H1 (cell line): ENCODE measurements around the gene KBTBD13. TPM values are rescaled to one million over a fixed set of nuclear protein-coding genes. Genes with fewer than 3 reads are reported as not detected.
A peak's percentile ranks its signal among the peaks of the same experiment; 100 is the strongest.

ENCODE experiments used
- CTCF ChIA-PET: fragments of 300-600 bp; sonication (Branson Sonifier 250); formaldehyde crosslinking; loops from one replicate; lab custom pipeline; 2021; ENCODE audit not compliant: partially characterized antibody; lab: Charles Lee
- POLR2A ChIA-PET: fragments of 300-600 bp; sonication (Branson Sonifier 250); formaldehyde crosslinking; loops from one replicate; lab custom pipeline; 2021; ENCODE audit warnings: inconsistent platforms; ENCODE audit not compliant: partially characterized antibody; lab: Charles Lee
- DNase-seq, 2 experiments: peaks; one replicate each; pipeline versions ENCODE4 v3.0.0 to v3.0.0-alpha.2; 2010 to 2022; ENCODE audit warnings: low spot score in 2 of 2, low read depth in 1 of 2, mixed read lengths in 1 of 2
- FAIRE-seq: peaks from 2 replicates; lab custom pipeline; 2011; peaks lifted over from hg19 to GRCh38; lab: Jason Lieb, UNC
- H2AFZ ChIP-seq: 2 replicates; pipeline ENCODE4 v1.8.1; 2012; ENCODE audit warnings: low read length, inconsistent platforms
- H2AK5ac ChIP-seq: 2 replicates; pipeline ENCODE4 v1.6.1; 2013; ENCODE audit warnings: low read depth, low read length
- H2BK120ac ChIP-seq: replicated peaks from 2 replicates; pipeline ENCODE3; 2013; ENCODE audit warnings: low read depth, low read length, inconsistent platforms
- H2BK12ac ChIP-seq: 2 replicates; pipeline ENCODE4 v1.6.1; 2013; ENCODE audit warnings: low read depth, low read length
- H2BK15ac ChIP-seq: 2 replicates; pipeline ENCODE4 v1.6.1; 2013; ENCODE audit warnings: low read length
- H2BK20ac ChIP-seq: 2 replicates; pipeline ENCODE4 v1.6.1; 2013; ENCODE audit warnings: low read length
- H2BK5ac ChIP-seq: 2 replicates; pipeline ENCODE4 v1.6.1; 2013; ENCODE audit warnings: low read depth, low read length
- H3K14ac ChIP-seq: 2 replicates; pipeline ENCODE4 v1.6.1; 2013; ENCODE audit warnings: inconsistent platforms; ENCODE audit not compliant: insufficient read length
- H3K18ac ChIP-seq: 2 replicates; pipeline ENCODE4 v1.6.1; 2013; ENCODE audit warnings: low read length; ENCODE audit errors: extremely low read depth
- H3K23ac ChIP-seq: 2 replicates; pipeline ENCODE4 v1.6.1; 2013; ENCODE audit warnings: inconsistent platforms; ENCODE audit not compliant: insufficient read length
- H3K23me2 ChIP-seq: 2 replicates; pipeline ENCODE4 v1.6.1; 2013; ENCODE audit warnings: low read depth, low read length
- H3K27ac ChIP-seq: 2 replicates; pipeline ENCODE4 v1.6.1; 2011; ENCODE audit warnings: low read depth, low read length, inconsistent platforms
- H3K27me3 ChIP-seq, 4 experiments: replicated peaks in 1 of 4; 1 replicate in 1 of 4; 2 replicates in 3 of 4; pipeline versions ENCODE4 v1.6.1 to v1.8.1; 2011 to 2013; ENCODE audit warnings: low read length in 3 of 4, mild to moderate bottlenecking in 3 of 4, inconsistent platforms in 2 of 4, mixed read lengths in 2 of 4, moderate library complexity in 1 of 4; ENCODE audit not compliant: control insufficient read depth in 3 of 4, insufficient read depth in 3 of 4; ENCODE audit errors: extremely low read depth in 1 of 4
- H3K36me3 ChIP-seq, 4 experiments: 2 replicates each; pipeline versions ENCODE4 v1.6.1 to v1.8.1; 2011 to 2013; ENCODE audit warnings: mild to moderate bottlenecking in 4 of 4, low read length in 3 of 4, moderate library complexity in 2 of 4, control low read depth in 1 of 4, inconsistent platforms in 1 of 4; ENCODE audit not compliant: insufficient read depth in 4 of 4, control insufficient read depth in 2 of 4
- H3K4ac ChIP-seq: replicated peaks from 2 replicates; pipeline ENCODE3; 2013; ENCODE audit warnings: low read length, low read depth, mixed read lengths, inconsistent platforms; ENCODE audit not compliant: insufficient read length
- H3K4me1 ChIP-seq, 4 experiments: replicated peaks in 1 of 4; 1 replicate in 1 of 4; 2 replicates in 3 of 4; pipeline versions ENCODE4 v1.6.1 to v1.8.1; 2011 to 2013; ENCODE audit warnings: low read length in 3 of 4, inconsistent platforms in 2 of 4, mixed read lengths in 1 of 4; ENCODE audit not compliant: insufficient read depth in 4 of 4, control insufficient read depth in 3 of 4
- H3K4me2 ChIP-seq, 2 experiments: 2 replicates each; pipeline versions ENCODE4 v1.6.1 to v1.8.1; 2011 to 2013; ENCODE audit warnings: low read depth in 2 of 2, low read length in 2 of 2, control low read depth in 1 of 2, inconsistent platforms in 1 of 2, mild to moderate bottlenecking in 1 of 2; ENCODE audit not compliant: insufficient read depth in 1 of 2
- H3K4me3 ChIP-seq, 4 experiments: fragments of 200-600, 300-600 bp in 1 of 4; sonication (generic), shearing (Covaris generic), sonication (Bioruptor Twin) in 1 of 4; 2 replicates each; pipeline versions ENCODE4 v1.5.1 to v1.8.1; 2011 to 2016; ENCODE audit warnings: low read length in 4 of 4, low read depth in 3 of 4, control low read depth in 2 of 4, inconsistent platforms in 2 of 4, mild to moderate bottlenecking in 2 of 4, mixed read lengths in 1 of 4, moderate library complexity in 1 of 4; ENCODE audit not compliant: insufficient read depth in 2 of 4; ENCODE audit errors: extremely low read depth in 1 of 4
- H3K56ac ChIP-seq: replicated peaks from 2 replicates; pipeline ENCODE3; 2013; ENCODE audit warnings: low read depth, mild to moderate bottlenecking, mixed read lengths, low read length, inconsistent platforms; ENCODE audit not compliant: insufficient read length
- H3K79me1 ChIP-seq: 2 replicates; pipeline ENCODE4 v1.6.1; 2013; ENCODE audit warnings: low read depth, low read length, control low read depth
- H3K79me2 ChIP-seq, 2 experiments: 2 replicates each; pipeline versions ENCODE4 v1.6.1 to v1.8.1; 2012 to 2013; ENCODE audit warnings: low read length in 2 of 2, mild to moderate bottlenecking in 2 of 2, inconsistent platforms in 1 of 2; ENCODE audit not compliant: insufficient read depth in 2 of 2, control insufficient read depth in 1 of 2
- H3K9ac ChIP-seq, 4 experiments: replicated peaks in 1 of 4; 1 replicate in 1 of 4; 2 replicates in 3 of 4; pipeline versions ENCODE4 v1.6.1 to v1.8.1; 2011 to 2013; ENCODE audit warnings: low read depth in 3 of 4, low read length in 3 of 4, control low read depth in 2 of 4, mild to moderate bottlenecking in 2 of 4, moderate library complexity in 2 of 4, inconsistent platforms in 1 of 4; ENCODE audit errors: extremely low read depth in 1 of 4
- H3K9me3 ChIP-seq, 2 experiments: 2 replicates each; pipeline versions ENCODE4 v1.6.1 to v1.8.1; 2012 to 2013; ENCODE audit warnings: mild to moderate bottlenecking in 2 of 2, moderate library complexity in 2 of 2, control low read depth in 1 of 2, inconsistent platforms in 1 of 2, low read depth in 1 of 2, low read length in 1 of 2, mixed read lengths in 1 of 2; ENCODE audit not compliant: insufficient read depth in 2 of 2
- H4K20me1 ChIP-seq, 2 experiments: replicated peaks in 1 of 2; 2 replicates each; pipeline versions ENCODE3 to v1.8.1; 2011 to 2013; ENCODE audit warnings: inconsistent platforms in 2 of 2, low read length in 2 of 2, mild to moderate bottlenecking in 1 of 2; ENCODE audit not compliant: insufficient read depth in 2 of 2, control insufficient read depth in 1 of 2
- H4K5ac ChIP-seq: 2 replicates; pipeline ENCODE4 v1.6.1; 2013; ENCODE audit warnings: low read length, low read depth, mixed read lengths, inconsistent platforms; ENCODE audit not compliant: insufficient read length
- H4K8ac ChIP-seq: 2 replicates; pipeline ENCODE4 v1.8.0; 2013; ENCODE audit warnings: mild to moderate bottlenecking, moderate library complexity, low read length, inconsistent platforms; ENCODE audit not compliant: insufficient read depth; ENCODE audit errors: extremely low read depth
- H4K91ac ChIP-seq: replicated peaks from 2 replicates; pipeline ENCODE3; 2013; ENCODE audit warnings: low read length, mixed read lengths, inconsistent platforms; ENCODE audit not compliant: insufficient read length
- BRCA1 ChIP-seq: IDR thresholded peaks from 2 replicates; pipeline ENCODE4 v1.6.1; 2012; ENCODE audit warnings: low read depth, low read length, improper control_type of control experiment
- CEBPB ChIP-seq: IDR thresholded peaks from 2 replicates; pipeline ENCODE4 v1.6.1; 2012; ENCODE audit warnings: low read depth, low read length
- CHD1 ChIP-seq: IDR thresholded peaks from 2 replicates; pipeline ENCODE4 v1.6.1; 2012; ENCODE audit warnings: low read depth, low read length, improper control_type of control experiment
- EZH2 ChIP-seq: fragments of 200-600 bp; sonication (generic); IDR thresholded peaks from 2 replicates; pipeline ENCODE4 v1.7.1; 2012; ENCODE audit warnings: low read depth, mild to moderate bottlenecking, moderate library complexity, low read length, inconsistent platforms; ENCODE audit not compliant: severe bottlenecking
- FOSL1 ChIP-seq: IDR thresholded peaks from 2 replicates; pipeline ENCODE4 v1.6.1; 2011; ENCODE audit warnings: mild to moderate bottlenecking, low read depth, low read length, moderate library complexity; ENCODE audit not compliant: insufficient read depth
- JUND ChIP-seq: IDR thresholded peaks from 2 replicates; pipeline ENCODE4 v1.6.1; 2011; ENCODE audit warnings: mild to moderate bottlenecking, improper control_type of control experiment, low read length
- KDM4A ChIP-seq: IDR thresholded peaks from one replicate; pipeline ENCODE4 v1.7.1; 2012; ENCODE audit warnings: low read depth, mild to moderate bottlenecking, moderate library complexity, low read length, inconsistent platforms; ENCODE audit not compliant: severe bottlenecking
- POLR2AphosphoS5 ChIP-seq: IDR thresholded peaks from 2 replicates; pipeline ENCODE4 v1.6.1; 2011; ENCODE audit warnings: low read depth, low read length
- RBBP5 ChIP-seq: IDR thresholded peaks from 2 replicates; pipeline ENCODE4 v1.7.1; 2012; ENCODE audit warnings: low read depth, mild to moderate bottlenecking, inconsistent platforms, low read length, moderate library complexity, borderline replicate concordance
- TAF1 ChIP-seq: IDR thresholded peaks from 2 replicates; pipeline ENCODE4 v1.6.1; 2011; ENCODE audit warnings: mild to moderate bottlenecking, low read depth, low read length
- YY1 ChIP-seq: IDR thresholded peaks from 2 replicates; pipeline ENCODE4 v1.6.1; 2011; ENCODE audit warnings: low read depth, mild to moderate bottlenecking, low read length
- WGBS, 2 experiments: shearing (Covaris generic) in 1 of 2; methylation state at CpG; one replicate each; pipeline versions ENCODE4 v1.1.6 to v1.1.7; 2013 to 2015; ENCODE audit warnings: low lambda C conversion rate in 2 of 2, mixed read lengths in 2 of 2, inconsistent platforms in 1 of 2, low coverage in 1 of 2, missing lambda C conversion rate in 1 of 2; ENCODE audit not compliant: insufficient replicate concordance in 2 of 2, insufficient coverage in 1 of 2, insufficient read length in 1 of 2; ENCODE audit errors: extremely low coverage in 1 of 2, missing lambda C conversion rate in 1 of 2; 5-methylcytosine and 5-hydroxymethylcytosine counted together
- polyA plus RNA-seq, 7 experiments: library from polyadenylated mRNA; depleted of rRNA in 3 of 7; stranded (reverse) in 5 of 7; unstranded in 2 of 7; fragments of >200 nt in 5 of 7; fragments of 200-250 nt in 2 of 7; gene quantifications; 1 replicate in 5 of 7; 2 replicates in 1 of 7; 4 replicates in 1 of 7; pipeline versions ENCODE4 v1.2.1 to v1.2.3, GENCODE V29; 2011 to 2013; ENCODE audit warnings: missing spikeins in 2 of 7, mixed read lengths in 2 of 7
- total RNA-seq: library from RNA; stranded (reverse); fragmentation: NEBNext Ultra II Directional; extraction: Animal tissue kit (Norgen Biotek cat#: 25700); gene quantifications from 2 replicates; pipeline ENCODE4 v1.2.1, GENCODE V29; 2021

KBTBD13 gene
- total and polyA plus RNA-seq, 2 of the 8 experiments (the other 6 are each of a cell fraction or from before 2014, with no cell fraction given), result not detected

GRCh38 chr15:65067645-65068402, 8.7 kb upstream of the KBTBD13 start, which contains the start of gene RASL12:
Gene RASL12 (minus strand): TSS chr15:65067991. CDS start chr15:65067835, 156 bp downstream.
- CTCF ChIA-PET, result interaction anchor here (0.9 to 33.2 kb wide), 10 partner anchors 6 to 1835 kb away, joined by 3 to 1213 read pairs (median 8); partner anchors contain the start of genes KBTBD13, RASL12 and SLC51B
- no peaks in the 10 kb centered on the region for H3K36me3 ChIP-seq
- H3K9ac ChIP-seq, result peak within 1 kb of the TSS in 3 of 4 experiments; percentile 29 to 58 (median 40); a peak in 4 of 7 replicates
- H2BK5ac ChIP-seq, result peak within 1 kb of the TSS; percentile 75; the same call in 1 of the 2 replicates
- H3K27ac ChIP-seq, result no peak within 1 kb of the TSS
- no peak within 1 kb of the TSS; the same call in 1 of the 2 replicates for H2AK5ac ChIP-seq
- POLR2A ChIA-PET, result interaction anchor here (0.7 to 8.0 kb wide), 9 partner anchors 9 to 237 kb away, joined by 3 to 93 read pairs (median 4); partner anchors contain the start of genes KBTBD13 and RNU5B-1
- peak within 1 kb of the TSS; percentile 92; the same call in 1 of the 2 replicates for H2BK12ac ChIP-seq
- H3K79me2 ChIP-seq, result no peaks in the 10 kb centered on the region; a peak in 1 of 4 replicates
- peak within 1 kb of the TSS; percentile 61; the same call in 1 of the 2 replicates for H2BK20ac ChIP-seq
- peaks cover 6% of the 10 kb centered on the region; the same call in 1 of the 2 replicates for H3K23me2 ChIP-seq
- H3K14ac ChIP-seq, result no peak within 1 kb of the TSS
- 1% methylated on average over 6 of the region's 66 CpGs; no CpG with 5 or more reads in 1 of the 2 experiments for WGBS, 2 experiments
- H3K4me3 ChIP-seq, result peak within 1 kb of the TSS; percentile 43 to 71 (median 53)
- peaks cover 5 to 19% (median 7%) of the 10 kb centered on the region in 4 experiments for H3K4me1 ChIP-seq
- peak within 1 kb of the TSS; percentile 1 for H4K5ac ChIP-seq
- peak within 1 kb of the TSS; percentile 41 for H2BK120ac ChIP-seq
- peak within 1 kb of the TSS; percentile 91 for H3K18ac ChIP-seq
- no peak within 1 kb of the TSS for H3K56ac ChIP-seq
- DNase-seq (peak in 1 of 2 experiments; percentile 78), FAIRE-seq (no peak)
- H4K91ac ChIP-seq, result peak within 1 kb of the TSS; percentile 71
- H2AFZ ChIP-seq, result no peak within 1 kb of the TSS
- peak within 1 kb of the TSS; percentile 89 for H2BK15ac ChIP-seq
- peak within 1 kb of the TSS; percentile 58 for H4K8ac ChIP-seq
- peaks cover 0 to 3% of the 10 kb centered on the region in 2 experiments; a peak in 1 of 4 replicates for H3K9me3 ChIP-seq
- peaks cover 0 to 6% (median 1%) of the 10 kb centered on the region in 4 experiments; a peak in 3 of 7 replicates for H3K27me3 ChIP-seq
- no peaks in the 10 kb centered on the region for H4K20me1 ChIP-seq
- peaks cover 3% of the 10 kb centered on the region; the same call in 1 of the 2 replicates for H3K79me1 ChIP-seq
- H3K4me2 ChIP-seq, result peak within 1 kb of the TSS; percentile 82 to 90
- H3K4ac ChIP-seq, result no peak within 1 kb of the TSS
- H3K23ac ChIP-seq, result no peak within 1 kb of the TSS
- no peak for TF ChIP-seq POLR2AphosphoS5
- peak; percentile 13; the same call in 1 of the 2 replicates for TF ChIP-seq TAF1
- peak; percentile 81 for TF ChIP-seq KDM4A
- TF ChIP-seq YY1, result no peak
- TF ChIP-seq JUND, result no peak
- no peak for TF ChIP-seq FOSL1
- no peak for TF ChIP-seq BRCA1
- no peak for TF ChIP-seq CHD1
- 0 out of 2 replicates have a peak, but pooled peaks have one; percentile 54 for TF ChIP-seq RBBP5
- TF ChIP-seq EZH2, result no peak
- no peak for TF ChIP-seq CEBPB
